Activated T-cell treated with anti-CD3 and anti-CD28 coated beads, Interleukin-2, amount 50 U/mL, for 4 hours (primary cell): ENCODE data around the gene FARS2. TPM values are rescaled to one million over a fixed set of nuclear protein-coding genes. Genes with fewer than 3 reads are reported as not detected.

ENCODE experiments used
- ATAC-seq, 2 donors: fragments of 200-7000 bp; cut with Tn5 transposase; one replicate each; pipeline ENCODE4 v1.10.0; 2021
- DNase-seq: peaks from one replicate; pipeline ENCODE4 v3.0.0-alpha.2; 2020
- H3K27me3 Mint-ChIP-seq: one replicate; pipeline ENCODE4 v1.8.0; 2021; ENCODE audit warnings: low read depth, mixed read lengths
- H3K36me3 Mint-ChIP-seq: one replicate; pipeline ENCODE4 v1.8.0; 2022; ENCODE audit warnings: mixed read lengths; ENCODE audit not compliant: insufficient read depth
- H3K4me1 Mint-ChIP-seq: one replicate; pipeline ENCODE4 v1.8.0; 2021; ENCODE audit warnings: low read depth, mixed read lengths
- H3K4me3 Mint-ChIP-seq: one replicate; pipeline ENCODE4 v1.8.0; 2021; ENCODE audit warnings: mild to moderate bottlenecking, moderate library complexity, mixed read lengths
- H3K9me3 Mint-ChIP-seq: one replicate; pipeline ENCODE4 v1.8.0; 2021; ENCODE audit warnings: mixed read lengths
- total RNA-seq, 3 donors: library from RNA; stranded (reverse); gene quantifications; one replicate each; pipeline ENCODE4 v1.2.1, GENCODE V29; 2021

FARS2 gene
- total RNA-seq, 3 donors from 2014 or later: 28.3 to 31.0 (median 29.9) TPM

DNA sequence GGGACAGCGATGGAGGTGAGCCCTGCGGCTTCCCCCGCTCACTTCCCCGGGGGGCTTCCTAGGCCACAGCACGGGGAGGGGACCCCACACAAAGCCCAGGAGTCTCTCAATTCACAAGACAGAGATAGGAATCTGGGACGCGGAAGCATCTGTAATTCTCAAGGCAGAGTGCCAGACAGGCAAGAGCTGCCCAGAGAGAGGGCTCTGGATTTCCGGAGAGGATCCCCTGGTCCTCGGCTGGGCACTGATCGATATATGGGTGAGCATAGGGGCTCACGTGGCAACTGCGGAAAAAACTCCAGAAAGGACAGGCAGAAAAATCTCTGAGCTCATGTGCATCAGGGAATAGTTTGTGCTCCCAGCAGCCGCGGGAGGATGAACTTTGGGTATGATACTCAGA lies 449.2 kb downstream of the FARS2 start:
- ATAC-seq (no peak), DNase-seq (no peak)
- H3K27me3 Mint-ChIP-seq: no peaks in the 10 kb centered on the region
- peaks cover 15% of the 10 kb centered on the region for H3K4me1 Mint-ChIP-seq
- peaks cover 18% of the 10 kb centered on the region for H3K36me3 Mint-ChIP-seq
- no peak overlapping the region for H3K4me3 Mint-ChIP-seq
- H3K9me3 Mint-ChIP-seq: peaks cover 4% of the 10 kb centered on the region

DNA sequence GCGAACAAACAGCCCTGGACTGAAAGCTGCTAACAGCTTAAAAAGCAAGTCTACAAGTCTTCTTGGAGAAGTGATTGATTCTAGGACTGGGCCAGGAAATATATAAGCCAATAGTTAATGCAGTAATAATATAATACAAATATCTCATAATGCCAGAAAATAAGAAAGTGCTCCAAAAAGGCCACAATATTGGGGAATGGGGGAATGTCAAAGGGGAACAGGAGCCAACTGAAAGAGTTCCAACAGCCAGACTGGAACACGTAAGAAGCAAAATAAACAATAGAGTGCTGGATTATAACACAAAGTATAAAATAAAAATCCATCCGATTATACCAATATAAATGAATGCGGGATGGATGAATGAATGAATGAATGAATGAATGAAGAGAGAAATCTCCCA lies 449.6 kb downstream of the FARS2 start:
- Mint-ChIP-seq H3K36me3 (peaks cover 17% of the 10 kb centered on the region), H3K27me3 (no peaks in the 10 kb centered on the region), H3K9me3 (peaks cover 7% of the 10 kb centered on the region), H3K4me1 (peaks cover 10% of the 10 kb centered on the region), H3K4me3 (no peak overlapping the region)
- ATAC-seq: no peak
- DNase-seq: no peak

- ATAC-seq (no peak), DNase-seq (no peak)
- Mint-ChIP-seq H3K36me3 (peaks cover 28% of the 10 kb centered on the region), H3K9me3 (peaks cover 21% of the 10 kb centered on the region), H3K4me1 (no peaks in the 10 kb centered on the region), H3K27me3 (no peaks in the 10 kb centered on the region), H3K4me3 (no peak overlapping the region)
These were observed 451.3 kb downstream of the FARS2 start for GRCh38 chr6:5712349-5713215.

DNA sequence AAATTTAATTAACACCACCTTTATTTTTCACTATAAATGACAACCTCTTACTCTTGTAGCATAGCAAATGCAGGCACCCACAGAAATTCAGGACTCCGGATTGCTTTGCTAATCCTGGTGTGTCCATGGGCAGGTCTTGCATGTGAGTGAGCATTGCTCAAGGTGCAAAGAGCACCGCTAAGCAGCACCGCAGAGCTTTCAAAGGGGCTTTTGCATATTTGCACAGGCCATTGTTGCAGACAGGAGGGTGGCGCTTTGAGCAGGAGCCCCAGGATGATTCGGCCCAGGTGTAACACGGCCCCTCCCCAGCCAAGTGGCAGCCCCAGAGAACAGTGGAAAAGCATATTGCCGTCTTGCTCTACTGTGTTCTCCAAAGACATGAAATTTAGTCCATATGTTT lies 452.2 kb downstream of the FARS2 start:
- H3K36me3 Mint-ChIP-seq: peaks cover 24% of the 10 kb centered on the region

GRCh38 chr6:5718231-5718947 lies 457.1 kb downstream of the FARS2 start:
- Mint-ChIP-seq H3K27me3 (no peaks in the 10 kb centered on the region), H3K36me3 (peaks cover 17% of the 10 kb centered on the region), H3K4me3 (no peak overlapping the region), H3K4me1 (peaks cover 6% of the 10 kb centered on the region), H3K9me3 (peaks cover 21% of the 10 kb centered on the region)
- no peak for DNase-seq
- no peak for ATAC-seq

More for the DNA sequence above, 452.2 kb downstream of the FARS2 start:
- Mint-ChIP-seq H3K4me1 (no peaks in the 10 kb centered on the region), H3K9me3 (peaks cover 21% of the 10 kb centered on the region), H3K27me3 (no peaks in the 10 kb centered on the region), H3K4me3 (no peak overlapping the region)
- no peak for DNase-seq
- ATAC-seq: no peak

GRCh38 chr6:5723841-5724691 lies 462.8 kb downstream of the FARS2 start:
- Mint-ChIP-seq H3K36me3 (no peaks in the 10 kb centered on the region), H3K4me3 (peak overlapping the region; percentile 74), H3K4me1 (peaks cover 23% of the 10 kb centered on the region), H3K27me3 (no peaks in the 10 kb centered on the region), H3K9me3 (no peaks in the 10 kb centered on the region)
- peak; percentile 28 to 30 for ATAC-seq
- DNase-seq: no peak

GRCh38 chr6:5724911-5725310 lies 463.6 kb downstream of the FARS2 start:
- no peak for ATAC-seq
- DNase-seq: no peak
- no peak overlapping the region for H3K4me3 Mint-ChIP-seq
- H3K4me1 Mint-ChIP-seq: peaks cover 23% of the 10 kb centered on the region
- no peaks in the 10 kb centered on the region for H3K9me3 Mint-ChIP-seq
- H3K27me3 Mint-ChIP-seq: no peaks in the 10 kb centered on the region
- H3K36me3 Mint-ChIP-seq: no peaks in the 10 kb centered on the region

- no peaks in the 10 kb centered on the region for H3K36me3 Mint-ChIP-seq
- H3K4me3 Mint-ChIP-seq: no peak overlapping the region
- H3K9me3 Mint-ChIP-seq: no peaks in the 10 kb centered on the region
- peaks cover 23% of the 10 kb centered on the region for H3K4me1 Mint-ChIP-seq
- ATAC-seq (no peak), DNase-seq (no peak)
- no peaks in the 10 kb centered on the region for H3K27me3 Mint-ChIP-seq
These were observed 465.8 kb downstream of the FARS2 start for GRCh38 chr6:5726976-5727718.

- Mint-ChIP-seq H3K9me3 (no peaks in the 10 kb centered on the region), H3K27me3 (no peaks in the 10 kb centered on the region), H3K4me1 (peaks cover 15% of the 10 kb centered on the region), H3K4me3 (no peak overlapping the region), H3K36me3 (peaks cover 1% of the 10 kb centered on the region)
- no peak for DNase-seq
- no peak for ATAC-seq
These were observed 467.2 kb downstream of the FARS2 start for GRCh38 chr6:5728351-5729079.

GRCh38 chr6:5729080-5729434 lies 467.7 kb downstream of the FARS2 start:
- no peak overlapping the region for H3K4me3 Mint-ChIP-seq
- H3K36me3 Mint-ChIP-seq: peaks cover 4% of the 10 kb centered on the region
- DNase-seq (no peak), ATAC-seq (no peak)
- H3K4me1 Mint-ChIP-seq: peaks cover 10% of the 10 kb centered on the region
- no peaks in the 10 kb centered on the region for H3K27me3 Mint-ChIP-seq
- H3K9me3 Mint-ChIP-seq: no peaks in the 10 kb centered on the region

GRCh38 chr6:5729813-5730517 lies 468.7 kb downstream of the FARS2 start:
- no peaks in the 10 kb centered on the region for H3K27me3 Mint-ChIP-seq
- no peak overlapping the region for H3K4me3 Mint-ChIP-seq
- DNase-seq (no peak), ATAC-seq (no peak)
- no peaks in the 10 kb centered on the region for H3K9me3 Mint-ChIP-seq
- H3K36me3 Mint-ChIP-seq: peaks cover 4% of the 10 kb centered on the region
- H3K4me1 Mint-ChIP-seq: peaks cover 4% of the 10 kb centered on the region

DNA sequence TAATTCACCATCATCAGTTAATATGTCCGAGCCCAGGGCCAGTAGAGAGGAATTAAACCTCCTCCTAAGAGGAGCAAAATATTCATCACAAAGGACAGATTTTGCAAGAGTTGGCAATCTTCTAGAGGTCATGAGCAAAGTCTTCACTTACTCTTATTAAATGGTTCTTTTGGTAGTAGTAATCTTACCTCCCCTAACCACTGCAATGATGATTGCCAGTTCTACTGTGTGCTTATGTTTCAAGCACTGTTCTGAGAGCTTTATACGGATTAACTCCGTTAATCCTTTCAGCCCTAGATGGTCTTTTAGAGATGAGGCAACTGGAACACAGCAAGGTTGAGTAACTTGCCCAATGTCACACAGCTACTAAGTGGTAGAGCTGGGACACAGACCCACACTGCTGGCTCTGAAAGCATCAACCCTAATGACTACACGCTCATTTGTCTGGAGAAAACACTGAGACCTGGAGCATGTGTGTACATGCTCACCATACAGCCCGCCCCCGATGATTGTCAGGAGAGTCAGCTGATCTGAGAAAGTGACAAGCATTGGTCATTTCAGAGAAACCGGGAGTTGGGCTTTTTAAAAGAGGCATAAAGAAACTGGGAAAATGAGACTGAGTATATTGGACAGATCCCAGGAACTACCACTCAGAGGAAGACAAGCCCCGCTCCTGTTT lies 469.4 kb downstream of the FARS2 start:
- no peaks in the 10 kb centered on the region for H3K9me3 Mint-ChIP-seq
- peaks cover 4% of the 10 kb centered on the region for H3K36me3 Mint-ChIP-seq
- no peak overlapping the region for H3K4me3 Mint-ChIP-seq
- no peak for ATAC-seq
- DNase-seq: no peak
- H3K27me3 Mint-ChIP-seq: no peaks in the 10 kb centered on the region
- H3K4me1 Mint-ChIP-seq: peaks cover 2% of the 10 kb centered on the region
